ENCODE results near the gene EXOC6B.

EXOC6B gene

DNA sequence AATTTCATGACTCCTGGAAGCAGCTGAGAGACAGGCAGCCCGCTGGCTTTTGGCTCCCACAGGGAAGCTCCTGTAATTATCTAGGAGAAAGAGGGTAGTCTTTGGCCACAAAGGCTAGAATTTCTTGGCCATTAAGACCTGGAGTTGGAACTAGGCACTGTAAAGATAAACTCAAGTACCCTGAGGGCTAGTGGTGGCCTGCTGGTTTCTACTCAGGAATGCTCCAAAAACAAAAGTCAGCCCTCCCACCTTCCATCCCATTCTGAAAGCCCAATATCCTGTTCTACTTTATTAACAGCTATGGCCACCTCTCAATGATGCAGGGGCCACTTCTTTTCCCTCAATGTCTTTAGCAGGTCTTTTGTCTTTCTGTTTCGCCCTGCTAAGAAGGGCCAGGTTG lies 644.2 kb downstream of the EXOC6B start:
- no peak overlapping the region for H3K27ac ChIP-seq (ENCODE audit: low read length)
- no peak overlapping the region for H2AFZ ChIP-seq (ENCODE audit: low read depth, low read length)
- H3K9me3 ChIP-seq (ENCODE audit: insufficient read depth, low read length): no peaks in the 10 kb centered on the region
- H3K4me3 ChIP-seq (ENCODE audit: low read length): no peak overlapping the region
- no peak overlapping the region for H3K4me2 ChIP-seq (ENCODE audit: low read length)
- H3K9ac ChIP-seq (ENCODE audit: low read length): no peak overlapping the region
- no peaks in the 10 kb centered on the region for H3K27me3 ChIP-seq (ENCODE audit: low read depth, low read length)
- H3K36me3 ChIP-seq (replicated peaks; ENCODE audit: low read depth, low read length): no peaks in the 10 kb centered on the region
- H4K20me1 ChIP-seq (ENCODE audit: insufficient read depth, low read length): no peaks in the 10 kb centered on the region
- TF ChIP-seq CTCF (IDR thresholded peaks at IDR 0.05; ENCODE audit: low read depth, low read length) (no peak), EZH2phosphoT487 (IDR thresholded peaks at IDR 0.05; ENCODE audit: low read depth) (no peak)
- no peaks in the 10 kb centered on the region for H3K4me1 ChIP-seq (ENCODE audit: low read length)
- H3K79me2 ChIP-seq (ENCODE audit: low read length): no peaks in the 10 kb centered on the region

GRCh38 chr2:72180351-72180750 lies 645.5 kb downstream of the EXOC6B start:
- Histone ChIP-seq H4K20me1 (ENCODE audit: insufficient read depth, low read length) (no peaks in the 10 kb centered on the region), H3K27ac (ENCODE audit: low read length) (no peak overlapping the region), H3K27me3 (ENCODE audit: low read depth, low read length) (no peaks in the 10 kb centered on the region), H3K9me3 (ENCODE audit: insufficient read depth, low read length) (no peaks in the 10 kb centered on the region), H3K4me3 (ENCODE audit: low read length) (no peak overlapping the region), H3K79me2 (ENCODE audit: low read length) (no peaks in the 10 kb centered on the region), H3K9ac (ENCODE audit: low read length) (no peak overlapping the region), H3K36me3 (replicated peaks; ENCODE audit: low read depth, low read length) (no peaks in the 10 kb centered on the region), H3K4me2 (ENCODE audit: low read length) (no peak overlapping the region), H2AFZ (ENCODE audit: low read depth, low read length) (no peak overlapping the region), H3K4me1 (ENCODE audit: low read length) (no peaks in the 10 kb centered on the region)
- TF ChIP-seq EZH2phosphoT487 (IDR thresholded peaks at IDR 0.05; ENCODE audit: low read depth) (no peak), CTCF (IDR thresholded peaks at IDR 0.05; ENCODE audit: low read depth, low read length) (no peak)

GRCh38 chr2:72178551-72178950 lies 647.3 kb downstream of the EXOC6B start:
- no peaks in the 10 kb centered on the region for H3K36me3 ChIP-seq (replicated peaks; ENCODE audit: low read depth, low read length)
- H3K4me1 ChIP-seq (ENCODE audit: low read length): no peaks in the 10 kb centered on the region
- H4K20me1 ChIP-seq (ENCODE audit: insufficient read depth, low read length): no peaks in the 10 kb centered on the region
- no peak overlapping the region for H2AFZ ChIP-seq (ENCODE audit: low read depth, low read length)
- no peak overlapping the region for H3K4me2 ChIP-seq (ENCODE audit: low read length)
- H3K9me3 ChIP-seq (ENCODE audit: insufficient read depth, low read length): no peaks in the 10 kb centered on the region
- H3K4me3 ChIP-seq (ENCODE audit: low read length): no peak overlapping the region
- H3K27me3 ChIP-seq (ENCODE audit: low read depth, low read length): no peaks in the 10 kb centered on the region
- TF ChIP-seq EZH2phosphoT487 (IDR thresholded peaks at IDR 0.05; ENCODE audit: low read depth): no peak
- no peak for TF ChIP-seq CTCF (IDR thresholded peaks at IDR 0.05; ENCODE audit: low read depth, low read length)
- H3K9ac ChIP-seq (ENCODE audit: low read length): no peak overlapping the region
- no peaks in the 10 kb centered on the region for H3K79me2 ChIP-seq (ENCODE audit: low read length)
- H3K27ac ChIP-seq (ENCODE audit: low read length): no peak overlapping the region

GRCh38 chr2:72176281-72176680 lies 649.6 kb downstream of the EXOC6B start:
- TF ChIP-seq CTCF (IDR thresholded peaks at IDR 0.05; ENCODE audit: low read depth, low read length) (no peak), EZH2phosphoT487 (IDR thresholded peaks at IDR 0.05; ENCODE audit: low read depth) (no peak)
- no peaks in the 10 kb centered on the region for H3K9me3 ChIP-seq (ENCODE audit: insufficient read depth, low read length)
- H2AFZ ChIP-seq (ENCODE audit: low read depth, low read length): no peak overlapping the region
- no peak overlapping the region for H3K4me3 ChIP-seq (ENCODE audit: low read length)
- H3K27ac ChIP-seq (ENCODE audit: low read length): no peak overlapping the region
- H3K27me3 ChIP-seq (ENCODE audit: low read depth, low read length): no peaks in the 10 kb centered on the region
- H3K4me1 ChIP-seq (ENCODE audit: low read length): no peaks in the 10 kb centered on the region
- H3K9ac ChIP-seq (ENCODE audit: low read length): no peak overlapping the region
- no peaks in the 10 kb centered on the region for H3K79me2 ChIP-seq (ENCODE audit: low read length)
- no peaks in the 10 kb centered on the region for H4K20me1 ChIP-seq (ENCODE audit: insufficient read depth, low read length)
- H3K4me2 ChIP-seq (ENCODE audit: low read length): no peak overlapping the region
- no peaks in the 10 kb centered on the region for H3K36me3 ChIP-seq (replicated peaks; ENCODE audit: low read depth, low read length)
